Stomach smooth muscle (tissue), 2 donors: ENCODE data around the gene SNAP29.
"Not testable (repeated sequence)": the region's sequence is repeated elsewhere in the genome, so short reads cannot be mapped to it uniquely, and the experiment has no call there.

Experiments
- H3K27ac ChIP-seq: one replicate; pipeline ENCODE4 v1.7.0; 2013; ENCODE audit warnings: mild to moderate bottlenecking, low read length, inconsistent platforms
- H3K27me3 ChIP-seq, 2 donors: one replicate each; pipeline ENCODE4 v1.7.0; 2013; ENCODE audit warnings: low read length in 2 of 2; ENCODE audit not compliant: insufficient read depth in 2 of 2, control insufficient read depth in 1 of 2
- H3K36me3 ChIP-seq, 2 donors: one replicate each; pipeline ENCODE4 v1.7.0; 2013; ENCODE audit warnings: low read length in 2 of 2; ENCODE audit not compliant: control insufficient read depth in 2 of 2, insufficient read depth in 2 of 2
- H3K4me1 ChIP-seq: one replicate; pipeline ENCODE4 v1.7.0; 2013; ENCODE audit warnings: low read length; ENCODE audit not compliant: control insufficient read depth, insufficient read depth
- H3K4me3 ChIP-seq, 2 donors: one replicate each; pipeline ENCODE4 v1.7.0; 2013; ENCODE audit warnings: low read length in 2 of 2
- H3K9ac ChIP-seq, 2 donors: one replicate each; pipeline ENCODE4 v1.7.0; 2013; ENCODE audit warnings: low read length in 2 of 2, mild to moderate bottlenecking in 1 of 2
- H3K9me3 ChIP-seq, 2 donors: one replicate each; pipeline ENCODE4 v1.7.0; 2013; ENCODE audit warnings: low read length in 2 of 2; ENCODE audit not compliant: control insufficient read depth in 2 of 2
- donor health status: healthy.
- donor health status: Pancreatic carcinoma.

Gene SNAP29

GRCh38 chr22:20836987-20837823, 21.6 kb upstream of the SNAP29 start:
- H3K4me3 ChIP-seq, result no peak overlapping the region
- no peaks in the 10 kb centered on the region for H3K27me3 ChIP-seq
- H3K27ac ChIP-seq, result no peak overlapping the region
- peaks cover 9 to 12% of the 10 kb centered on the region in 2 donors for H3K36me3 ChIP-seq
- no peaks in the 10 kb centered on the region for H3K9me3 ChIP-seq
- H3K4me1 ChIP-seq, result no peaks in the 10 kb centered on the region
- H3K9ac ChIP-seq, result no peak overlapping the region

GRCh38 chr22:20839354-20839753, 19.5 kb upstream of the SNAP29 start:
- not testable (repeated sequence) for H3K27ac ChIP-seq, H3K9ac ChIP-seq, H3K36me3 ChIP-seq, H3K4me3 ChIP-seq, H3K9me3 ChIP-seq, H3K27me3 ChIP-seq, H3K4me1 ChIP-seq

GRCh38 chr22:20839837-20840645, 18.8 kb upstream of the SNAP29 start:
- H3K27ac ChIP-seq, result no peak overlapping the region
- H3K36me3 ChIP-seq, result no peaks in the 10 kb centered on the region
- no peaks in the 10 kb centered on the region for H3K4me1 ChIP-seq
- no peak overlapping the region for H3K4me3 ChIP-seq
- H3K27me3 ChIP-seq, result no peaks in the 10 kb centered on the region
- H3K9me3 ChIP-seq, result no peaks in the 10 kb centered on the region
- no peak overlapping the region for H3K9ac ChIP-seq

GRCh38 chr22:20840646-20841371, 18.0 kb upstream of the SNAP29 start:
- H3K27ac ChIP-seq, result no peak overlapping the region
- H3K9me3 ChIP-seq, result no peaks in the 10 kb centered on the region
- H3K9ac ChIP-seq, result no peak overlapping the region
- H3K27me3 ChIP-seq, result no peaks in the 10 kb centered on the region
- no peaks in the 10 kb centered on the region for H3K36me3 ChIP-seq
- H3K4me3 ChIP-seq, result no peak overlapping the region
- no peaks in the 10 kb centered on the region for H3K4me1 ChIP-seq

- Histone ChIP-seq H3K36me3 (no peaks in the 10 kb centered on the region), H3K4me1 (no peaks in the 10 kb centered on the region), H3K27ac (no peak overlapping the region), H3K27me3 (no peaks in the 10 kb centered on the region), H3K4me3 (no peak overlapping the region), H3K9me3 (no peaks in the 10 kb centered on the region), H3K9ac (no peak overlapping the region)
Observed at GRCh38 chr22:20843501-20843900, 15.3 kb upstream of the SNAP29 start.

GRCh38 chr22:20844055-20845037, 14.5 kb upstream of the SNAP29 start:
- Histone ChIP-seq H3K9me3 (no peaks in the 10 kb centered on the region), H3K36me3 (no peaks in the 10 kb centered on the region), H3K9ac (no peak overlapping the region), H3K27ac (no peak overlapping the region), H3K27me3 (no peaks in the 10 kb centered on the region), H3K4me3 (no peak overlapping the region), H3K4me1 (no peaks in the 10 kb centered on the region)

GRCh38 chr22:20847318-20847822, 11.4 kb upstream of the SNAP29 start:
- Histone ChIP-seq H3K9me3 (no peaks in the 10 kb centered on the region), H3K9ac (no peak overlapping the region), H3K4me1 (no peaks in the 10 kb centered on the region), H3K36me3 (no peaks in the 10 kb centered on the region), H3K27ac (no peak overlapping the region), H3K27me3 (no peaks in the 10 kb centered on the region), H3K4me3 (no peak overlapping the region)

GRCh38 chr22:20852076-20852475, 6.7 kb upstream of the SNAP29 start:
- Histone ChIP-seq H3K9me3 (no peaks in the 10 kb centered on the region), H3K4me1 (peaks cover 2% of the 10 kb centered on the region), H3K36me3 (no peaks in the 10 kb centered on the region), H3K27me3 (no peaks in the 10 kb centered on the region), H3K27ac (no peak overlapping the region), H3K9ac (no peak overlapping the region), H3K4me3 (no peak overlapping the region)

- Histone ChIP-seq H3K9me3 (no peaks in the 10 kb centered on the region), H3K36me3 (no peaks in the 10 kb centered on the region), H3K4me3 (no peak overlapping the region), H3K27ac (no peak overlapping the region), H3K27me3 (no peaks in the 10 kb centered on the region), H3K4me1 (peaks cover 6% of the 10 kb centered on the region), H3K9ac (no peak overlapping the region)
Observed at GRCh38 chr22:20852503-20852902, 6.3 kb upstream of the SNAP29 start.

- Histone ChIP-seq H3K27ac (no peak overlapping the region), H3K4me1 (peaks cover 11% of the 10 kb centered on the region), H3K27me3 (no peaks in the 10 kb centered on the region), H3K4me3 (no peak overlapping the region), H3K36me3 (no peaks in the 10 kb centered on the region), H3K9me3 (no peaks in the 10 kb centered on the region), H3K9ac (no peak overlapping the region)
Observed at GRCh38 chr22:20853236-20853660, 5.6 kb upstream of the SNAP29 start.
